T-cell (primary cell): ENCODE measurements around the gene IFITM1. TPM values are rescaled to one million over a fixed set of nuclear protein-coding genes. Genes with fewer than 3 reads are reported as not detected.
"Not testable (repeated sequence)": the region's sequence is repeated elsewhere in the genome, so short reads cannot be mapped to it uniquely, and the experiment has no call there.

Experiments
- ATAC-seq, 4 experiments: fragments of 200-7000 bp in 3 of 4; fragments of 150-1000 bp in 1 of 4; cut with Tn5 transposase; replicated peaks in 1 of 4; 1 replicate in 3 of 4; 2 replicates in 1 of 4; pipeline ENCODE4 v1.10.0; 2021; ENCODE audit warnings: moderate library complexity in 3 of 4, mild to moderate bottlenecking in 2 of 4, moderate number of reproducible peaks in 1 of 4
- CTCF ChIA-PET, 2 donors: fragments of 300-600 bp; sonication (Branson Sonifier 250); formaldehyde crosslinking; loops; one replicate each; lab custom pipeline; 2022; ENCODE audit warnings: antibody characterized with exemption in 2 of 2; lab: Charles Lee
- POLR2A ChIA-PET, 2 donors: fragments of 300-600 bp; sonication (Branson Sonifier 250); formaldehyde crosslinking; loops; one replicate each; lab custom pipeline; 2022; ENCODE audit warnings: antibody characterized with exemption in 2 of 2; lab: Charles Lee
- DNase-seq, 35 experiments: peaks; one replicate each; pipeline versions ENCODE4 v3.0.0 to v3.0.0-alpha.2; 2013 to 2023
- H3K27ac ChIP-seq: one replicate; pipeline ENCODE4 v1.5.1; 2013; ENCODE audit warnings: low read length
- H3K27me3 ChIP-seq, 2 experiments: replicated peaks in 1 of 2; 1 replicate in 1 of 2; 2 replicates in 1 of 2; pipeline versions ENCODE4 v1.6.1 to v1.7.0; 2013; ENCODE audit warnings: low read length in 1 of 2, mixed read lengths in 1 of 2; ENCODE audit not compliant: control insufficient read depth in 2 of 2, insufficient read depth in 2 of 2; ENCODE audit errors: extremely low read depth in 1 of 2
- H3K36me3 ChIP-seq, 2 donors: 1 replicate in 1 of 2; 2 replicates in 1 of 2; pipeline versions ENCODE4 v1.6.1 to v1.7.0; 2013; ENCODE audit warnings: low read length in 1 of 2; ENCODE audit not compliant: control insufficient read depth in 2 of 2, insufficient read depth in 1 of 2; ENCODE audit errors: extremely low read depth in 1 of 2
- H3K4me1 ChIP-seq, 2 experiments: 1 replicate in 1 of 2; 2 replicates in 1 of 2; pipeline versions ENCODE4 v1.6.1 to v1.7.0; 2013; ENCODE audit warnings: low read length in 2 of 2, mixed read lengths in 1 of 2; ENCODE audit not compliant: insufficient read depth in 2 of 2, control insufficient read depth in 1 of 2; ENCODE audit errors: extremely low read depth in 1 of 2
- H3K4me3 ChIP-seq, 2 donors: 1 replicate in 1 of 2; 2 replicates in 1 of 2; pipeline versions ENCODE4 v1.5.1 to v1.7.0; 2013; ENCODE audit warnings: mild to moderate bottlenecking in 2 of 2, low read length in 1 of 2, moderate library complexity in 1 of 2; ENCODE audit not compliant: control insufficient read depth in 1 of 2; ENCODE audit errors: extremely low read depth in 1 of 2
- H3K9me3 ChIP-seq: 2 replicates; pipeline ENCODE4 v1.7.0; 2013
- H3K27ac Mint-ChIP-seq, 2 donors: one replicate each; pipeline ENCODE4 v1.8.0; 2020 to 2021; ENCODE audit warnings: mild to moderate bottlenecking in 2 of 2, mixed read lengths in 2 of 2
- H3K27me3 Mint-ChIP-seq, 2 donors: one replicate each; pipeline ENCODE4 v1.8.0; 2021 to 2022; ENCODE audit warnings: mixed read lengths in 2 of 2
- H3K36me3 Mint-ChIP-seq: one replicate; pipeline ENCODE4 v1.8.0; 2021; ENCODE audit warnings: mixed read lengths
- H3K4me1 Mint-ChIP-seq, 3 donors: one replicate each; pipeline ENCODE4 v1.8.0; 2020 to 2022; ENCODE audit warnings: mixed read lengths in 3 of 3, mild to moderate bottlenecking in 1 of 3
- H3K4me3 Mint-ChIP-seq, 3 donors: one replicate each; pipeline ENCODE4 v1.8.0; 2020 to 2022; ENCODE audit warnings: mild to moderate bottlenecking in 3 of 3, mixed read lengths in 3 of 3, moderate library complexity in 3 of 3
- H3K9me3 Mint-ChIP-seq, 3 donors: one replicate each; pipeline ENCODE4 v1.8.0; 2020 to 2022; ENCODE audit warnings: mixed read lengths in 3 of 3
- WGBS: methylation state at CpG from one replicate; pipeline ENCODE4 v1.1.5; 2013; ENCODE audit warnings: missing lambda C conversion rate; ENCODE audit not compliant: insufficient coverage; 5-methylcytosine and 5-hydroxymethylcytosine counted together
- total RNA-seq, 35 experiments: library from RNA in 6 of 35; stranded (reverse) in 6 of 35; fragments of 120-200 nt in 1 of 35; gene quantifications; one replicate each; pipeline versions ENCODE4 v1.2.1 to v1.2.4 and lab custom pipeline; 2013 to 2026

The IFITM1 gene
- total RNA-seq, 5 donors from 2014 or later (not counting 1 experiment from before 2014, with no cell fraction given) = 201 to 427 (median 243) TPM

DNA sequence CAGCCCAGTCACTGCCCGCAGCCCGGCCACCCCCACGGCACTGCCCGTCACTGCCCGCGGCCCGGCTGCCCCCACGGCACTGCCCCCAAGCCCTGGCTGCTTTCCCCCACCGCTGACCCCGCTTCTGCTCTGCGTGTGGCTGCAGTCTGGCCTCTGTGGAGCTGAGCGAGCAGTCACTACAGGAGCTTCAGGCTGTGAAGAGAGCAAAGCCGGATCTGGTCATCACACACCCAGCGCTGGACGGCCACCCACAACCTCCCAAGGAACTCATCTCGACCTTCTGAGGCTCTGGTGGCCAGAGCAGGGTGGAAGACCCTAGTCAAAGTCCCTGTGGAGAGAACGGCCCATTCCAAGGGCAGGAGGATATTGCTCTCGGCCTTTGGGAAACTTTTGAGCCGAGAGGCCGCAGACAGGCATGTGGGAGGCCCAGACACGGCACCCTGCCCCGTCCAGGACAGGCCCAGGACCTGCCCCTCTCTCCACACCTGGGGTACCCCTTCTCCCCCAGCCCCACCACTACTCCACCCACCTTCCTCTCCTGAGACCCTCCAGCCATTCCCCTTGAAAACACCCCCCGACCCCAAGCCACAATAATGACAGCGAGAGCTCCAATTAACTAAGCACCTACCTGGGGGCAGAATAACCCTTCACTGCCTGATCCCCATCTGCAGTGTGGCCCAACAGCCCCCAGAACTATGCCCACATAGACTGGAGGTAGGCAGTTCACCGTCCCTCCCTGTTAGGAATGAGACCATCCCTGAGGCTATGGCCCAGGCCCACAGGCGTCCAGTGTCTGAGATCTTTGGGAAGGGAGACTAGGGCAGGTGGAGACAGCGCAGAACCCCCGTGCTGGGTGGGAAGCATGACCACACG, 28.6 kb upstream of the IFITM1 start:
- peaks cover 0 to 63% of the 10 kb centered on the region in 2 experiments for H3K27me3 ChIP-seq
- POLR2A ChIA-PET = interaction anchor here (0.6 to 0.8 kb wide), 2 partner anchors 10 to 77 kb away, joined by 3 to 5 read pairs; no protein-coding TSS in a partner anchor
- no peak overlapping the region for H3K27ac ChIP-seq

GRCh38 chr11:285894-286220, 28.0 kb upstream of the IFITM1 start:
- peaks cover 47 to 72% (median 56%) of the 10 kb centered on the region in 3 donors for H3K4me1 Mint-ChIP-seq
- H3K27me3 ChIP-seq = peaks cover 0 to 60% of the 10 kb centered on the region in 2 experiments
- no peak for DNase-seq
- peak overlapping the region in 1 of 3 donors; percentile 99 for H3K4me3 Mint-ChIP-seq
- peaks cover 0 to 12% of the 10 kb centered on the region in 2 donors for H3K27me3 Mint-ChIP-seq
- H3K36me3 ChIP-seq = no peaks in the 10 kb centered on the region
- H3K36me3 Mint-ChIP-seq = no peaks in the 10 kb centered on the region
- H3K4me1 ChIP-seq = peaks cover 17 to 76% of the 10 kb centered on the region in 2 experiments
- WGBS = 80% methylated on average over 2 of the region's 8 CpGs
- H3K9me3 Mint-ChIP-seq = no peaks in the 10 kb centered on the region
- H3K27ac Mint-ChIP-seq = peak overlapping the region in 1 of 2 donors; percentile 15
- no peak overlapping the region for H3K4me3 ChIP-seq
- no peaks in the 10 kb centered on the region for H3K9me3 ChIP-seq
- CTCF ChIA-PET = no interaction called here
- POLR2A ChIA-PET = interaction anchor here in 1 of 2 donors (0.6 kb wide), 1 partner anchor 9 kb away, joined by 5 read pairs; no protein-coding TSS in a partner anchor
- no peak for ATAC-seq
- H3K27ac ChIP-seq = no peak overlapping the region

More for the DNA sequence above, 28.6 kb upstream of the IFITM1 start:
- 89% methylated on average over 28 of the region's 29 CpGs for WGBS
- H3K36me3 ChIP-seq = no peaks in the 10 kb centered on the region
- H3K9me3 ChIP-seq = no peaks in the 10 kb centered on the region
- peak overlapping the region in 1 of 2 donors; percentile 15 for H3K27ac Mint-ChIP-seq
- peaks cover 0 to 14% of the 10 kb centered on the region in 2 donors for H3K27me3 Mint-ChIP-seq
- H3K4me3 ChIP-seq = no peak overlapping the region
- no peaks in the 10 kb centered on the region for H3K36me3 Mint-ChIP-seq
- peaks cover 47 to 68% (median 58%) of the 10 kb centered on the region in 3 donors for H3K4me1 Mint-ChIP-seq
- no peaks in the 10 kb centered on the region for H3K9me3 Mint-ChIP-seq
- H3K4me3 Mint-ChIP-seq = peak overlapping the region in 1 of 3 donors; percentile 42
- ATAC-seq (no peak), DNase-seq (peak in 1 of 35 experiments; percentile 9)
- H3K4me1 ChIP-seq = peaks cover 15 to 74% of the 10 kb centered on the region in 2 experiments
- CTCF ChIA-PET = no interaction called here

DNA sequence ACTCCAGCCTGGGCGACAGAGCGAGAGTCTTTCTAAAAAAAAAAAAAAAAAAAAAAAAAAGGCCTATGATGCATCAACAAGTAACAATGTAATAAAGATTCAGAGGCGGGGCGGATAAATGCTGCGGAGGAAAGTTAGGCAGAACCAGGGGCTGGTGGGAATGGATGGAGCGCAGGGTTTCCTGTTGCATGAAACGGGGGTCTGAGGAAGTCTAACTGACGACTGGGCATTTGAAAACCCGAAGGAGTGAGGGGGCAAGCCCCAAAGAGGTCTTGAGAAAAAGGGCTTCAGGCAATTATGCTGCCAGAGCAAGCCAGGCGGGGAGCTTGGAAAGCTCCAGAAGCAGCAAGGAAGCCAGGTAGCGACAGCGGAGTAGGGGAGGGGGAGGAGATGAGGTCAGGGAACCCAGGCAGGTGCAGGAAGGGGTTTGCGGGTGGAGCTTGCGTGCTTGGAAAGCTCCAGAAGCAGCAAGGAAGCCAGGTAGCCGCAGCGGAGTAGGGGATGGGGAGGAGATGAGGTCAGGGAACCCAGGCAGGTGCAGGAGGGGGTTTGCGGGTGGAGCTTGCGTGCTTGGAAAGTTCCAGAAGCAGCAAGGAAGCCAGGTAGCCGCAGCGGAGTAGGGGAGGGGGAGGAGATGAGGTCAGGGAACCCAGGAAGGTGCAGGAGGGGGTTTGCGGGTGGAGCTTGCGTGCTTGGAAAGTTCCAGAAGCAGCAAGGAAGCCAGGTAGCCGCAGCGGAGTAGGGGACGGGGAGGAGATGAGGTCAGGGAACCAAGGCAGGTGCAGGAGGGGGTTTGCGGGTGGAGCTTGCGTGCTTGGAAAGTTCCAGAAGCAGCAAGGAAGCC, 26.6 kb upstream of the IFITM1 start:
- peaks cover 0 to 46% of the 10 kb centered on the region in 2 experiments for H3K27me3 ChIP-seq
- H3K4me1 ChIP-seq = peaks cover 18 to 70% of the 10 kb centered on the region in 2 experiments
- peak; percentile 1 to 19 (median 1) for ATAC-seq
- H3K36me3 Mint-ChIP-seq, H3K9me3 Mint-ChIP-seq, H3K27me3 Mint-ChIP-seq, H3K36me3 ChIP-seq, H3K9me3 ChIP-seq: not testable (repeated sequence)
- H3K4me3 Mint-ChIP-seq = peak overlapping the region; percentile 92 to 99 (median 99)
- peak overlapping the region; percentile 84 for H3K27ac ChIP-seq
- H3K27ac Mint-ChIP-seq = peak overlapping the region; percentile 96 to 97
- H3K4me1 Mint-ChIP-seq = peaks cover 43 to 66% (median 48%) of the 10 kb centered on the region in 3 donors
- WGBS = 19% methylated on average over 15 of the region's 27 CpGs
- ChIA-PET POLR2A (interaction anchor here (0.7 to 1.1 kb wide), 2 partner anchors 18 to 1094 kb away, joined by 3 to 4 read pairs; no protein-coding TSS in a partner anchor), CTCF (interaction anchor here in 1 of 2 donors (0.7 to 3.9 kb wide), 3 partner anchors 25 to 276 kb away, joined by 3 to 17 read pairs (median 4); no protein-coding TSS in a partner anchor)
- DNase-seq = peak in 34 of 35 experiments; percentile 32 to 91 (median 67)
- peak overlapping the region; percentile 77 to 97 for H3K4me3 ChIP-seq

DNA sequence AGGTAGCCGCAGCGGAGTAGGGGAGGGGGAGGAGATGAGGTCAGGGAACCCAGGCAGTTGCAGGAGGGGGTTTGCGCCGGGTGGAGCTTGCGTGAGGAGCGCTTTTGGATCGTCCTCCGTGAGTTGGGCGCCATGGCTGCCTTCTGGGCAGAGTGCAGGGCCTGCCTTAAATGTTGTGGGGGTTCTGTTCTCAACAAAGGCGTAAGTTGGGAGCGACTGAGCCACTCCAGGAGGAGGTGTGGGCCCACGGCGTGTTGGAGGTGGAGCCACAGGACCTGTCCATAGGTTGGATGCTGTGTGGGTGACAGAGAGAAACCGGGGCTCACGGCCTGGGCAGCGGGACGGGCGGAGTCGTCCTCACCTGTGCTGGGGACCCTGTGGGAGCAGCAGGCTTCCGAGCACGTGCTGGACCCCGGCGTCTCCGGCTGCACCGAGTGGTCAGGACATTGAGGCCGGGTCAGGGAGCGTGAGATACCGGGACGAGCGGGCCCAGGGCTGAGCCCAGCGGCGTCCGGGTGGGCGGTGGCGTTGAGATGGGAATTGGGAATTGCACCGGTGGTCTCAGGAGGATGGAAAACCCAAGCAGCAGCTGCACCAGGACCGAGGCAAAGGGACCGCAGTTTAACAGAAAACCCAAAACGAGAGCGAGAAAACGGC, 25.9 kb upstream of the IFITM1 start:
- H3K4me1 ChIP-seq = peaks cover 18 to 69% of the 10 kb centered on the region in 2 experiments
- H3K27ac ChIP-seq = peak overlapping the region; percentile 84
- 10% methylated on average over 39 of the region's 41 CpGs for WGBS
- H3K9me3 ChIP-seq = no peaks in the 10 kb centered on the region
- Mint-ChIP-seq H3K9me3 (no peaks in the 10 kb centered on the region), H3K4me3 (peak overlapping the region; percentile 92 to 99 (median 99)), H3K36me3 (peaks cover 2% of the 10 kb centered on the region), H3K27me3 (no peaks in the 10 kb centered on the region), H3K4me1 (peaks cover 36 to 58% (median 41%) of the 10 kb centered on the region in 3 donors), H3K27ac (peak overlapping the region; percentile 96 to 99)
- H3K4me3 ChIP-seq = peak overlapping the region; percentile 77 to 97
- peaks cover 0 to 3% of the 10 kb centered on the region in 2 donors for H3K36me3 ChIP-seq
- POLR2A ChIA-PET = interaction anchor here in 1 of 2 donors (1.1 kb wide), 1 partner anchor 18 kb away, joined by 3 read pairs; no protein-coding TSS in a partner anchor
- H3K27me3 ChIP-seq = peaks cover 0 to 39% of the 10 kb centered on the region in 2 experiments
- CTCF ChIA-PET = interaction anchor here in 1 of 2 donors (0.8 to 3.9 kb wide), 3 partner anchors 37 to 276 kb away, joined by 3 to 17 read pairs (median 4); partner anchors contain the start of gene PSMD13
- ATAC-seq (peak; percentile 30 to 49 (median 40)), DNase-seq (peak in 19 of 35 experiments; percentile 37 to 84 (median 53))

- under 1% methylated on average over 88 of the region's 112 CpGs for whole genome bisulfite sequencing
- POLR2A ChIA-PET = interaction anchor here in 1 of 2 donors (0.9 kb wide), 1 partner anchor 20 kb away, joined by 3 read pairs; no protein-coding TSS in a partner anchor
- Histone ChIP-seq H3K4me3 (peak within 1 kb of the TSS; percentile 77 to 97), H3K27ac (peak within 1 kb of the TSS; percentile 84), H3K9me3 (no peaks in the 10 kb centered on the region), H3K27me3 (peaks cover 0 to 33% of the 10 kb centered on the region in 2 experiments), H3K36me3 (peaks cover 2 to 9% of the 10 kb centered on the region in 2 donors), H3K4me1 (peaks cover 14 to 67% of the 10 kb centered on the region in 2 experiments)
- CTCF ChIA-PET = interaction anchor here in 1 of 2 donors (0.6 to 3.9 kb wide), 3 partner anchors 38 to 118 kb away, joined by 3 to 17 read pairs (median 3); partner anchors contain the start of gene PSMD13
- no peaks in the 10 kb centered on the region for H3K9me3 Mint-ChIP-seq
- peak within 1 kb of the TSS; percentile 96 to 99 for H3K27ac Mint-ChIP-seq
- ATAC-seq (peak; percentile 24 to 64 (median 46)), DNase-seq (peak in 13 of 35 experiments; percentile 23 to 70 (median 55))
- peaks cover 2% of the 10 kb centered on the region for H3K36me3 Mint-ChIP-seq
- H3K4me1 Mint-ChIP-seq = peaks cover 29 to 50% (median 35%) of the 10 kb centered on the region in 3 donors
- H3K4me3 Mint-ChIP-seq = peak within 1 kb of the TSS; percentile 92 to 99 (median 99)
- no peaks in the 10 kb centered on the region for H3K27me3 Mint-ChIP-seq
Measured at GRCh38 chr11:288478-289397, 25.1 kb upstream of the IFITM1 start, which contains the start of gene PGGHG. PGGHG (plus strand) TSS chr11:289126; CDS start chr11:289817, 691 bp downstream.
